ENCODE measurements around the gene TACC2.

DNA sequence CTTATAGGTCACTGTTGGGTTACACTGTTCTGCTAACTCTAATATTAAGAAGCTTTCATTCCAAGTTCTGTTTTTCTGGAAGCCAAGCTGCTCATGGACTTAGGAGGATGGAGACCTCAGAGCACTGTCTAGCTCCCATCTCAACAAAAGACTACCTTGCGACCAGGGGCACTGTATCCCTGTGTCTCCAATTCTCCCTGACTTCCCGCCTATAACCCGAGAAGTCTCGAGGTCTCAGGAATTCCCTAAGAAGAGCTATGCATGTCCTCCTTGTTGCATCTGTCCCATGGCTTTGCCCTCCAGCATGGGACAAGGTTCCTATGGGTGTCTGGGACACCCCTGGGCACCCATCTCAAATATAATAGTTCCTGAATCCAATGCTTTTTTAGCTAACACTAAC, 313.4 kb downstream of the TACC2 start:
- TF ChIP-seq, protein P1, sequence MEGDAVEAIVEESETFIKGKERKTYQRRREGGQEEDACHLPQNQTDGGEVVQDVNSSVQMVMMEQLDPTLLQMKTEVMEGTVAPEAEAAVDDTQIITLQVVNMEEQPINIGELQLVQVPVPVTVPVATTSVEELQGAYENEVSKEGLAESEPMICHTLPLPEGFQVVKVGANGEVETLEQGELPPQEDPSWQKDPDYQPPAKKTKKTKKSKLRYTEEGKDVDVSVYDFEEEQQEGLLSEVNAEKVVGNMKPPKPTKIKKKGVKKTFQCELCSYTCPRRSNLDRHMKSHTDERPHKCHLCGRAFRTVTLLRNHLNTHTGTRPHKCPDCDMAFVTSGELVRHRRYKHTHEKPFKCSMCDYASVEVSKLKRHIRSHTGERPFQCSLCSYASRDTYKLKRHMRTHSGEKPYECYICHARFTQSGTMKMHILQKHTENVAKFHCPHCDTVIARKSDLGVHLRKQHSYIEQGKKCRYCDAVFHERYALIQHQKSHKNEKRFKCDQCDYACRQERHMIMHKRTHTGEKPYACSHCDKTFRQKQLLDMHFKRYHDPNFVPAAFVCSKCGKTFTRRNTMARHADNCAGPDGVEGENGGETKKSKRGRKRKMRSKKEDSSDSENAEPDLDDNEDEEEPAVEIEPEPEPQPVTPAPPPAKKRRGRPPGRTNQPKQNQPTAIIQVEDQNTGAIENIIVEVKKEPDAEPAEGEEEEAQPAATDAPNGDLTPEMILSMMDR (IDR thresholded peaks at IDR 0.05), result no peak
- no peak for TF ChIP-seq POLR2A (IDR thresholded peaks at IDR 0.05)
